ENCODE results near the gene APBB2.

DNA sequence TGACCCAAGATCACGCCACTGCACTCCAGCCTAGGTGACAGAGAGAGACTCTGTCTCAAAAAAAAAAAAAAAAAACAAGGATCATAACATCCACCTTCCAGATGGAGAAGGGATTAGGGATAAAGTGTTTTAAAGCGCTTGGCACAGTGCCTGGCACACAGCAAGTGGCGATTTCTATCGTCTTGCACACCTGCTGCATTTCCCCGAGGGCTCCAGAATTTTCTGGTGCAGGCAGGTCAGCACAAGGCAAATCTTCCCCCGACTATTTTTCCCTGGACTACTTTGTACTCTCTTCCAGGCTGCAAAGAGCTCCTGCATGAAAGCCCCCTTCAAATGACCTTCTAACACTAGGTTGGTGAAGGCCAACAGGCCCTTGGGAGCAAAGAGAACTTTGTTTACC lies 57.3 kb downstream of the APBB2 start:
- TF ChIP-seq, protein P1, sequence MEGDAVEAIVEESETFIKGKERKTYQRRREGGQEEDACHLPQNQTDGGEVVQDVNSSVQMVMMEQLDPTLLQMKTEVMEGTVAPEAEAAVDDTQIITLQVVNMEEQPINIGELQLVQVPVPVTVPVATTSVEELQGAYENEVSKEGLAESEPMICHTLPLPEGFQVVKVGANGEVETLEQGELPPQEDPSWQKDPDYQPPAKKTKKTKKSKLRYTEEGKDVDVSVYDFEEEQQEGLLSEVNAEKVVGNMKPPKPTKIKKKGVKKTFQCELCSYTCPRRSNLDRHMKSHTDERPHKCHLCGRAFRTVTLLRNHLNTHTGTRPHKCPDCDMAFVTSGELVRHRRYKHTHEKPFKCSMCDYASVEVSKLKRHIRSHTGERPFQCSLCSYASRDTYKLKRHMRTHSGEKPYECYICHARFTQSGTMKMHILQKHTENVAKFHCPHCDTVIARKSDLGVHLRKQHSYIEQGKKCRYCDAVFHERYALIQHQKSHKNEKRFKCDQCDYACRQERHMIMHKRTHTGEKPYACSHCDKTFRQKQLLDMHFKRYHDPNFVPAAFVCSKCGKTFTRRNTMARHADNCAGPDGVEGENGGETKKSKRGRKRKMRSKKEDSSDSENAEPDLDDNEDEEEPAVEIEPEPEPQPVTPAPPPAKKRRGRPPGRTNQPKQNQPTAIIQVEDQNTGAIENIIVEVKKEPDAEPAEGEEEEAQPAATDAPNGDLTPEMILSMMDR (conservative IDR thresholded peaks at IDR 0.05) = no peak
- no peak for TF ChIP-seq ZFX (IDR thresholded peaks at IDR 0.05)
